ENCODE measurements around the gene MRPS33.

MRPS33 gene

GRCh38 chr7:141023295-141023694, 8.5 kb upstream of the MRPS33 start:
- no peak for TF ChIP-seq CTCF (conservative IDR thresholded peaks at IDR 0.05; ENCODE audit: low read length)
- H3K4me3 ChIP-seq (ENCODE audit: low read length) = no peak overlapping the region
- DNase-seq (ENCODE audit: low read depth) = no peak

- H3K4me3 ChIP-seq (ENCODE audit: low read length) = no peak overlapping the region
- DNase-seq (ENCODE audit: low read depth) = no peak
- no peak for TF ChIP-seq CTCF (conservative IDR thresholded peaks at IDR 0.05; ENCODE audit: low read length)
These were observed 2.8 kb upstream of the MRPS33 start for GRCh38 chr7:141017555-141017954.

GRCh38 chr7:141016349-141016748, 1.6 kb upstream of the MRPS33 start:
- H3K4me3 ChIP-seq (ENCODE audit: low read length) = no peak overlapping the region
- DNase-seq (ENCODE audit: low read depth) = no peak
- TF ChIP-seq CTCF (conservative IDR thresholded peaks at IDR 0.05; ENCODE audit: low read length) = no peak

GRCh38 chr7:141014125-141014523, 628 bp downstream of the MRPS33 start:
- TF ChIP-seq CTCF (conservative IDR thresholded peaks at IDR 0.05; ENCODE audit: low read length) = no peak
- H3K4me3 ChIP-seq (ENCODE audit: low read length) = peak overlapping the region; percentile 92
- peak; percentile 55 for DNase-seq (ENCODE audit: low read depth)

GRCh38 chr7:141013345-141013715, 1.4 kb downstream of the MRPS33 start:
- DNase-seq (ENCODE audit: low read depth) = no peak
- H3K4me3 ChIP-seq (ENCODE audit: low read length) = no peak overlapping the region
- TF ChIP-seq CTCF (conservative IDR thresholded peaks at IDR 0.05; ENCODE audit: low read length) = no peak

- no peak overlapping the region for H3K4me3 ChIP-seq (ENCODE audit: low read length)
- no peak for DNase-seq (ENCODE audit: low read depth)
- TF ChIP-seq CTCF (conservative IDR thresholded peaks at IDR 0.05; ENCODE audit: low read length) = no peak
These were observed 1.9 kb downstream of the MRPS33 start for GRCh38 chr7:141012696-141013344.

- peak; percentile 73 for TF ChIP-seq CTCF (conservative IDR thresholded peaks at IDR 0.05; ENCODE audit: low read length)
- peak; percentile 56 for DNase-seq (ENCODE audit: low read depth)
- no peak overlapping the region for H3K4me3 ChIP-seq (ENCODE audit: low read length)
These were observed 2.6 kb downstream of the MRPS33 start for GRCh38 chr7:141012044-141012685.

Data from AG10803 (cell line).